MM.1S (cell line): ENCODE results near the gene PDCD1.

ENCODE experiments used
- DNase-seq: peaks from one replicate; pipeline ENCODE4 v3.0.0-alpha.2; 2015
- H2AFZ ChIP-seq: fragments of 300-600 bp; sonication (generic); 2 replicates; pipeline ENCODE4 v1.6.0; 2016; ENCODE audit warnings: antibody characterized with exemption, low read length
- H3F3A ChIP-seq: fragments of 300-600 bp; sonication (generic); 2 replicates; pipeline ENCODE4 v1.6.1; 2016; ENCODE audit warnings: mild to moderate bottlenecking, antibody characterized with exemption, low read length, moderate library complexity, mixed read lengths; ENCODE audit not compliant: insufficient read depth
- H3K27ac ChIP-seq: fragments of 300-600 bp; sonication (generic); 2 replicates; pipeline ENCODE4 v1.5.1; 2016; ENCODE audit warnings: mild to moderate bottlenecking, low read length
- H3K27me3 ChIP-seq: fragments of 300-600 bp; sonication (generic); replicated peaks from 2 replicates; pipeline ENCODE4 v1.6.0; 2016; ENCODE audit warnings: low read length; ENCODE audit not compliant: insufficient read depth
- H3K36me3 ChIP-seq: fragments of 300-600 bp; sonication (generic); replicated peaks from 2 replicates; pipeline ENCODE4 v1.6.1; 2016; ENCODE audit warnings: mild to moderate bottlenecking, low read length, mixed read lengths; ENCODE audit not compliant: insufficient read depth
- H3K4me1 ChIP-seq: fragments of 300-600 bp; sonication (generic); 2 replicates; pipeline ENCODE4 v1.6.1; 2016; ENCODE audit warnings: low read length, mixed read lengths
- H3K4me2 ChIP-seq: fragments of 300-600 bp; sonication (generic); 2 replicates; pipeline ENCODE4 v1.6.0; 2016; ENCODE audit warnings: low read depth, low read length
- H3K4me3 ChIP-seq: fragments of 300-600 bp; sonication (generic); 2 replicates; pipeline ENCODE4 v1.5.1; 2016; ENCODE audit warnings: low read length, mixed read lengths
- H3K79me2 ChIP-seq: fragments of 300-600 bp; sonication (generic); 2 replicates; pipeline ENCODE4 v1.6.1; 2016; ENCODE audit warnings: mixed run types, low read length, mixed read lengths
- H3K9ac ChIP-seq: fragments of 300-600 bp; sonication (generic); 2 replicates; pipeline ENCODE4 v1.6.1; 2016; ENCODE audit warnings: low read length, mixed read lengths
- H3K9me2 ChIP-seq: fragments of 300-600 bp; sonication (generic); replicated peaks from 2 replicates; pipeline ENCODE4 v1.6.1; 2016; ENCODE audit warnings: mild to moderate bottlenecking, low read length, mixed read lengths; ENCODE audit not compliant: insufficient read depth
- H3K9me3 ChIP-seq: fragments of 300-600 bp; sonication (generic); replicated peaks from 2 replicates; pipeline ENCODE4 v1.6.1; 2016; ENCODE audit warnings: mild to moderate bottlenecking, low read length, mixed read lengths; ENCODE audit not compliant: insufficient read depth
- H4K20me1 ChIP-seq: fragments of 300-600 bp; sonication (generic); 2 replicates; pipeline ENCODE4 v1.6.1; 2016; ENCODE audit warnings: mild to moderate bottlenecking, low read length, moderate library complexity, mixed read lengths; ENCODE audit not compliant: insufficient read depth
- EZH2 ChIP-seq: fragments of 300-600 bp; sonication (generic); optimal IDR thresholded peaks from 2 replicates; pipeline ENCODE3; 2017; ENCODE audit warnings: low read depth, mild to moderate bottlenecking, antibody characterized with exemption, low read length, mixed read lengths
- EZH2phosphoT487 ChIP-seq: fragments of 300-600 bp; sonication (generic); IDR thresholded peaks from 2 replicates; pipeline ENCODE4 v1.6.1; 2018; ENCODE audit warnings: antibody characterized with exemption, low read length
- TF ChIP-seq, protein P1 (sequence below): fragments of 300-600 bp; sonication (generic); IDR thresholded peaks from 2 replicates; pipeline ENCODE4 v1.5.1; 2016; ENCODE audit warnings: antibody characterized with exemption, low read length, mixed read lengths

The PDCD1 gene

DNA sequence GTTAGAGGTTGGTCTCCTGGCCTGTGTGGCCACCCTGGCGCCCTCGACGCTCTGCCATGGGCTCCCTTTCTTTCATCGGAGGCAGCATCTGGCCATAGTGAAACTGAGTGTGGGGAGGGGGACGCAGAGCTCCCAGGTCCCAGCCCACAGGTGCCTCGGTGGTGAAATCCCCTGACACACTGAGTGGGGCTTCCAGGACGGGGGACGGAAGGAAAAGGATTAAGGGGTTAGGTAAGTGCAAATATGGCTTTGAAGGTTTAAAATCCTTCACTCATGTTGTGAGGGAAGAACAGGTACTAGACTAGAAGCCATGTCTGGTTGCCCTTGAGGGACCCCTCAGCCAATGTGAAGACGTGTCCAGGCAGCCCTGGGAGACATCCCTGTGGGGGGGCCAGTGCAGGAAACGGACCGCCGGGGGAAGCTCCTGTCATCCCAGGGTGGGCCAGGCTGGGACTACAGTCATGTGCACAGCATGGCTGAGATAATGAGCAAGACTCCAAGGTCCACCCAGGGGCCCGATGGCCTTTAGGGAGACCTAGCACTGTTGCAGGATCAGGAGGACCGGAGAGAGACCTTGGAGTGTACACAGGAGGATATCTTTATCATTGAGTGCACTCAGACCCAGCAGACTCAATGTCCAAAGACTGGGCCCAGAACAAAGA, 47.2 kb upstream of the PDCD1 start:
- Histone ChIP-seq H4K20me1 (no peaks in the 10 kb centered on the region), H3K27me3 (no peaks in the 10 kb centered on the region), H3K9me3 (no peaks in the 10 kb centered on the region), H3K79me2 (no peaks in the 10 kb centered on the region), H3K27ac (no peak overlapping the region), H3K4me1 (no peaks in the 10 kb centered on the region), H3K36me3 (no peaks in the 10 kb centered on the region), H3K9ac (no peak overlapping the region), H2AFZ (no peak overlapping the region), H3F3A (no peaks in the 10 kb centered on the region), H3K4me3 (no peak overlapping the region), H3K4me2 (no peak overlapping the region), H3K9me2 (no peaks in the 10 kb centered on the region)
- TF ChIP-seq EZH2phosphoT487: no peak
- TF ChIP-seq, protein P1, sequence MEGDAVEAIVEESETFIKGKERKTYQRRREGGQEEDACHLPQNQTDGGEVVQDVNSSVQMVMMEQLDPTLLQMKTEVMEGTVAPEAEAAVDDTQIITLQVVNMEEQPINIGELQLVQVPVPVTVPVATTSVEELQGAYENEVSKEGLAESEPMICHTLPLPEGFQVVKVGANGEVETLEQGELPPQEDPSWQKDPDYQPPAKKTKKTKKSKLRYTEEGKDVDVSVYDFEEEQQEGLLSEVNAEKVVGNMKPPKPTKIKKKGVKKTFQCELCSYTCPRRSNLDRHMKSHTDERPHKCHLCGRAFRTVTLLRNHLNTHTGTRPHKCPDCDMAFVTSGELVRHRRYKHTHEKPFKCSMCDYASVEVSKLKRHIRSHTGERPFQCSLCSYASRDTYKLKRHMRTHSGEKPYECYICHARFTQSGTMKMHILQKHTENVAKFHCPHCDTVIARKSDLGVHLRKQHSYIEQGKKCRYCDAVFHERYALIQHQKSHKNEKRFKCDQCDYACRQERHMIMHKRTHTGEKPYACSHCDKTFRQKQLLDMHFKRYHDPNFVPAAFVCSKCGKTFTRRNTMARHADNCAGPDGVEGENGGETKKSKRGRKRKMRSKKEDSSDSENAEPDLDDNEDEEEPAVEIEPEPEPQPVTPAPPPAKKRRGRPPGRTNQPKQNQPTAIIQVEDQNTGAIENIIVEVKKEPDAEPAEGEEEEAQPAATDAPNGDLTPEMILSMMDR: no peak
- no peak for TF ChIP-seq EZH2
- DNase-seq: no peak

DNA sequence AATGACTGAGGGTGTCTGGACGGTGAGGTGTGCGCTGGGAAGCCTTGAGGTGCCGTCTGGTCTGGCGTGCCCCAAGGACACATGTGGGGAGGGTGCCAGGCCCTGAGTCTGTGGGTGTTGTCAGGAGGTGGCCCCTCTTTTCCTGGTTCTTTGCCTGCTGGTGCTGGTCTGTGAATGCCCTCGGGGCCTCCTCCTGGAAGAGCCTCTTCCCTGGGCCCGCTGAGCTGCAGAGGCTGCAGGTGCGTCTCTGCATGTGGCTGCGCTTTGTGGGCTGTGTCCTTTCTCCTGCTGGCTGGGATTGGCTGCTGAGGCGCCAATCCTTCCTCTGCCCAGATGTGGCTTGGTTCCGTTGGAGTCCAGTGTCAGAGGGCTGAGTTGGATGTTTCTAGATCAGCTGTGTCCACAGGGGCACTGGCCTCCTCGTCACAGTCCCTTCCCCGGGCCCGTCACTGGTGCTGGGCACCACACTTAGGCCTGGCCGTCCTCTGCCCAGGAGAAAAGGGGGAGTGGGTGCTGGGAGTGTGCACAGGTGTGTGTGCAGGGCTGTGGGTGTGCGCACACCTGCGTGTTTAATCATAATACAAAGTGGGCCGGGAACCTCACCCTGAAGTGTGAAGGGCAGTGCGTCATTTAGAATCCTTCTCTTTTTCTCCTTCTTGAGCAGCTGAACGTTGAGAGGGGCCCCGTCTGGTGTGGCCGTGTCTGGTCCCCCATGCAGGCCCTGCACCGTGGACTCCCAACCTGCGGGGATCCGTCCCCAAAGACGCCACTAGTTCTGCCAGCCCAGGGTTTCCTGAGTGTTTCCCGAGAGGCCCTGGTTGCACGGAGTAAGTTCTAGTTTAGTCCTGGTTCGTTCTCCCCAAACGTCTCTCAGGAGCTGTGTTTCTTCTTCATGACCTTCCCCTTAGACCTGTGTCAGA, 46.4 kb upstream of the PDCD1 start:
- no peaks in the 10 kb centered on the region for H3K36me3 ChIP-seq
- no peak for DNase-seq
- no peaks in the 10 kb centered on the region for H3K9me3 ChIP-seq
- no peak overlapping the region for H2AFZ ChIP-seq
- H3K27ac ChIP-seq: no peak overlapping the region
- TF ChIP-seq, protein P1: no peak
- no peak for TF ChIP-seq EZH2phosphoT487
- no peak for TF ChIP-seq EZH2
- no peaks in the 10 kb centered on the region for H3K79me2 ChIP-seq
- H3K27me3 ChIP-seq: no peaks in the 10 kb centered on the region
- H3F3A ChIP-seq: no peaks in the 10 kb centered on the region
- H3K9me2 ChIP-seq: no peaks in the 10 kb centered on the region
- H3K4me3 ChIP-seq: no peak overlapping the region
- no peaks in the 10 kb centered on the region for H3K4me1 ChIP-seq
- no peaks in the 10 kb centered on the region for H4K20me1 ChIP-seq
- H3K9ac ChIP-seq: no peak overlapping the region
- no peak overlapping the region for H3K4me2 ChIP-seq

DNA sequence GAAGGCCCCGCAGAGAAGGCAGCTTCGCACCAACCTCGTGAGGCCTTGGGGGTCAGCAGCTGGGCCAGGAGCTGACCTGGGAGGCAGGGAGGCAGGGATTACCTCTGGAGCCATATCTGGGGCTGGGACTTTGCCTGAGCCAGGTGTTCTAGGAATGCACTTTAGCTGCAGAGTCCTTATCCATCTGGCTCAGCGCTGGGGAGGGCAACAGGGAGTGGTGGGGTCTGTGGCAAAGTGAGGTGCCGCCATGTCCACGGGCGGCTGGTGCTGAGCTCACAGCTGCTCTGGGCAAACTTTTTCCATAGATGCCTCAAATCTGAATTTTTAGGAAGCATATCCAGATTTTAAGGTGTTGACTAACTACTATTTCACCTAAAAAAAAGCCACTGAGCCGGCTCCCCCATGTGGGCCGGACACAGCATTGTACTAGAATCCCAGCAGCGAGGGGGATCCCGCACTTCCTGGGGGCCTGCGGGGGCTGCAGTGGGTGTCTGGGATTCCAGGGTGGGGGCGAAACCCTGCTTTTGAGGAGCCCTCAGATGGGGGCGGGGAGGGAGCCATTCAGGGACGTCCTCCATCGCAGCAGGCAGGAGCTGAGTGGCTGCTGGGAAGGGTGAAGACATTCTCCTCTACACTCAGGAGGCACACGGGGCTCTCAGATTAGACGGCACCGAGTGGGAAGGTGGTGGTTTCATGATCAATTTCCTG, 45.5 kb upstream of the PDCD1 start:
- H3K9me3 ChIP-seq: no peaks in the 10 kb centered on the region
- TF ChIP-seq EZH2 (no peak), EZH2phosphoT487 (no peak)
- TF ChIP-seq, protein P1: no peak
- no peak overlapping the region for H3K4me3 ChIP-seq
- H3K9ac ChIP-seq: no peak overlapping the region
- no peaks in the 10 kb centered on the region for H4K20me1 ChIP-seq
- no peak overlapping the region for H3K4me2 ChIP-seq
- no peaks in the 10 kb centered on the region for H3K9me2 ChIP-seq
- DNase-seq: no peak
- no peaks in the 10 kb centered on the region for H3K4me1 ChIP-seq
- no peaks in the 10 kb centered on the region for H3F3A ChIP-seq
- H3K27me3 ChIP-seq: no peaks in the 10 kb centered on the region
- no peaks in the 10 kb centered on the region for H3K36me3 ChIP-seq
- H2AFZ ChIP-seq: no peak overlapping the region
- no peak overlapping the region for H3K27ac ChIP-seq
- H3K79me2 ChIP-seq: no peaks in the 10 kb centered on the region
